ENCODE results near the gene HDAC4.

GRCh38 chr2:239184968-239185903 lies 215.6 kb downstream of the HDAC4 start:
- TF ChIP-seq CTCF (conservative IDR thresholded peaks at IDR 0.05; ENCODE audit: low read depth in 2 of 2) (no peak), EZH2phosphoT487 (IDR thresholded peaks at IDR 0.05; ENCODE audit: unreplicated experiment) (no peak), POLR2AphosphoS5 (IDR thresholded peaks at IDR 0.05; ENCODE audit: low read depth) (no peak), REST (IDR thresholded peaks at IDR 0.05; ENCODE audit: unreplicated experiment) (no peak), EZH2 (IDR thresholded peaks at IDR 0.05; ENCODE audit: low read depth, unreplicated experiment) (no peak), CREB1 (CRISPR knock-in tag; IDR thresholded peaks at IDR 0.05; ENCODE audit: low read depth) (no peak), JUNB (IDR thresholded peaks at IDR 0.05; ENCODE audit: unreplicated experiment) (no peak), STAT1 (IDR thresholded peaks at IDR 0.05; ENCODE audit: unreplicated experiment) (no peak), ZNF114 (CRISPR knock-in tag; IDR thresholded peaks at IDR 0.05) (no peak)

All from GM23338 (cell line).